ENCODE measurements around the gene CENPX. TPM values are rescaled to one million over a fixed set of nuclear protein-coding genes. Genes with fewer than 3 reads are reported as not detected.

CENPX gene
- total RNA-seq, 1 experiment from 2014 or later: 116 TPM

DNA sequence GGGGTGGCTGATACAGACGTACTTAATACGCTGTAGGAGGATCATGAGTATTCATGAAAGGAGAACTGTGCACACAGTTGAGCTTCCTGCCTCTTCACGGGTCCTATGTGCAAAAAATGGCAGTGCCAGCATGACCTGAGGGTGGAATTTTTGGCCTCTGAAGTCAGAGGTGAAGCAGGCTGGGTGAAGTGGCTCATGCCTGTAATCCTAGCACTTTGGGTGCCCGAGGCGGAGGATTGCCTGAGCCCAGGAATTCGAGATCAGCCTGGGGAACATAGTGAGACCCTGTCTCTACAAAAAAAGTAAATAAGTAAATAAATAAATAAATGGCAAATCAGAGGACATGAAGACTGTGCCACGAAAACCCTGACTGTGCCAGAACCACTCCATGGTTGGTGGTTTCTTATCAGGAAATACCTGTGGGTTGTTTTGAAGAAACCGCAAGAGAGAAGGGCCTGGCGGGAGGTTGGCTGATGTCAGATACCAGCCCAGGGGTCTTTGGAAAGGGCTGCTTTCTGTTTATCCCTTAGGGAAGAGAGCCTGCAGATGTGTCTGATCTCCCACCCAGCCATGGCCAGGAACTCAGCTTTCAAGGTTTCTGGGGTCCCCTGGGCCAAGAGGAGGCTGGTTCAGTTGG, 41.9 kb downstream of the CENPX start:
- DNase-seq (ENCODE audit: low read depth): peak; percentile 82

DNA sequence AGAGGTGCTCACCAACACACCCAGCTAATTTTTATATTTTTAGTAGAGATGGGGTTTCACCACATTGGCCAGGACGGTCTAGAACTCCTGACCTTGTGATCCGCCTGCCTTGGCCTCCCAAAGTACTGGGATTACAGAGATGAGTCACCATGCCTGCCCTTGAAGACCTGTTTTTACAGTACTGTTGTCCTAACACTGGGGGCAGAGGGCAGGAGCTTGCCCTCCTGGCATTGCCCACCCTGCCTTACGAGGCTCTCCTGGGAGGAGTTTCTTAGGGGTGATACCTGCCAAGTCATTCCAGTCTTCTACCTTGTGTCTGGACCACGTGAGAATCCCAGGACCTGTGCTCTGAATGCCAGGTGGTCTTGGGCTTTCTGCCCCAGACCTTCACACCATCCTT, 42.6 kb downstream of the CENPX start:
- DNase-seq (ENCODE audit: low read depth): no peak

DNA sequence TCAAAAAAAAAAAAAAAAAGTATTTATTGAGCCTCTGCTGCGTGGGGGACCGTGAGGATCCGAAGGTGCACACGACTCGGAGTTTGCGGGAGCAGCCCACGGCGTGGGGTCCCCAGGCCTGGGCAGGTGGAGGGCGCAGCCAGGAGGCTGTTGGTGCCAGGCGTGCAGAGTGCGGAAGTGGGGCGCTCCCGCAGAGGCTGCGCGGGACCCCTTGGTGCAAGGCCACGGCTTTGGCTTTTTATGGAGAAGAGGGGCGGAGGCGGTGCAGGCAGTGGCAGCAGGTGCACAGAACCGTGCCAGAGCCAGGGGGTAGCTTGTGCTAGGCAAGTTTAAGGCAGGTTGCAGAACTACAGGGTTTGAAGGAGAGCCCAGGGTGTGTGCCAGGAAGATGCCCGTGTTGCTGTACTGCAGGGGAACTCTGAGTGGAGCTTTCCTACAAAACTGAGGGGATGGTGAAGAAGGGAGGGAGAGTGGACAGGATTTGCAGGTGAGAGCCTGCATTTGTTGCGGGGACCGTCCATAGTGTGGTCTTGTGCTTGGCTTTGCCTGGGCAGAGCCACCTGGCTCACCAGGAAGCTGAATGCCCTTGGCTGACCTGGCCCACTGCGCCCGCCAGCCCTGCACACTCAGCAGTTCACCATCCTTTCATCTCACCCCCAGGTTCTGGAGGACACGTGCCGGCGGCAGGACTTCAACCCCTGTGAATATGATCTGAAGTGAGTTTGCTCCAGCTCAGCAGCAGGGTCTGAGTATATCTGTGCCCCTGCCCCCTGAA, 44.0 kb downstream of the CENPX start:
- no peak for DNase-seq (ENCODE audit: low read depth)

DNA sequence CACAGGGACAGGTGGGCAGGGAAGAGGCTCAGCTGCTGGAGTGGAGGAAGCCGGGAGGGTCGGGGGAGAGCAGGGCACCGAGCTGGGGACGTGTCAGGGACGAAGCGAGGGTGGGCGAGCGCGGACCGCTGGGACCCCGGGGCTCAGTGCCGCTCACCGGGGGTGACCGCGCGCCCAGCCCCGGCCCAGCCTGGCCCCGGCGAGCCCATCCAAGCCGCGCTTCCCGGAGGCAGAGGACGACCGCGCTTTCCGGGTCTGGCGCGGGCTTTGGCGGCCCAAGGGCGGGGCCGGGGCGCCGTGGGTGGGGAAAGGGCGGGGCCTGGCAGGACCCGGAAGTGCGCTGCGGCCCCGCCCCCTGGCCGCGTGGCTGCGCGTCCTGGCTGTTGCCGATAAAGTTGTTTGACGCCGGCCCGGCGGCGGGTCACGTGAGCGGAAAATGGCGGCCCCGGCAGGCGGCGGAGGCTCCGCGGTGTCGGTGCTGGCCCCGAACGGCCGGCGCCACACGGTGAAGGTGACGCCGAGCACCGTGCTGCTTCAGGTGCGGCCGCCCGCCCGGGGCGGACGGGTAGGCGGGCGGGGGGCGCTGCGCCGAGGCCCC, 45.4 kb downstream of the CENPX start, which contains the start of gene ASPSCR1:
ASPSCR1 (plus strand) TSS at position 419 of the 598 bp plus-strand sequence; CDS start at position 437, 18 bp downstream.
- DNase-seq (ENCODE audit: low read depth): peak; percentile 95

DNA sequence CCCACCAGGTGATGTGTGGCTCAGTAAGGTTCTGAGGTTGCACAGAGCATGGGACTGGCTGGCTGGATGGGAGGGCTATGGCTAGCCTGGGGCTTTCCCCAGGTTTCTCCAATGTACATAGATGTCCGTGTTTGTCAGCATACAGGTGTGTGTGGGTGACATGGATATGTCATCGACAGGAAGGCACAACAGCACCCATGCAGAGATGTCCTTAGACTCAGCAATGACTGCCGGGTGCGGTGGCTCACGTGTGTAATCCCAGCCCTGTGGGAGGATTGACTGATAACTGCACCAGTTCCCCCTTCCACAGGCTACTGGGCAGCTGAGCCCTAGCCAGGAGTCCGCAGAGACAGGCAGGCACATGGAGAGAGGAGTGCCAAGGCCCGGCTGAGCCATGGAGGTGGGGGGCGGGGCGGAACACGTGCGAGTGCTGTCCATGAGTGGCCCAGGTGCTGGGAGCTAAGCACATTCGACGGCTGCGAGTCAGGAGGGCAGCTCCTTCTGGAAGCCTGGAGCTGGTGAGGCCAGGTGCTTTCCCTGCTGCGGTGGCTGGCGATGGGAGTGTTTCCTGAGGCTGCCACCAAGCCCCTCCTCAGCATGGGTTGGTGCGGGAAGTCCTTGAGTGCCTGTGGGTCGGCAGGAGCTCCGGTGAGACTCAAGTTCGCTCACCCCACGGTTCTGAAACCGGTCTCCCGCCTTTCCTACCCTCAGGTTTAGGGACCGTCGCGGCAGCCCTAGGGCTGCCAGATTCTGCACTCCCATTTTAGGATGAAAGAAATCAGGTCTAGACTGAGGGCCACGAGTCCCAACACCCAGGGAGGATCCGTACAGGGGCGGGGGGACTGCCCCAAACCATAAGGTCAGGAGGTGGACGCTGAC, 46.1 kb downstream of the CENPX start:
- peak; percentile 49 for DNase-seq (ENCODE audit: low read depth)

DNA sequence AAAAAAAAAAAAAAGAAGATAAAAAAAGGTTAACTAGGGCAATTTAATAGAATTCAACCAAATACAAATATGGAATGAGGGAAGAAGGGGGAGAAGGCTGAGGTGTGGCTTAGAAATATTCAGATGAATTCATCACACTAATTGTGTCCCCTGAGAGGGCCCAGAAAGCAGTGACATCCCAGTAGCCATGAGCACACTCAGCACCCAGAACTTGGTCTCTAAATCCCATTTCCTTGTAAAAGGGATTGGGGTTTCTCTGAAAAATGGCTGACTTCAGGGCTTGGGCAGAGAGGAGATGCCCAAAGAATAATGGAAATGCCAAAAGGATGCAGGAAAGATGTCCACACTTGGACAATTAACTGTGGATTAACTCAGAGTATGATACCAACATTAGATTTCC, 49.2 kb downstream of the CENPX start:
- no peak for DNase-seq (ENCODE audit: low read depth)

DNA sequence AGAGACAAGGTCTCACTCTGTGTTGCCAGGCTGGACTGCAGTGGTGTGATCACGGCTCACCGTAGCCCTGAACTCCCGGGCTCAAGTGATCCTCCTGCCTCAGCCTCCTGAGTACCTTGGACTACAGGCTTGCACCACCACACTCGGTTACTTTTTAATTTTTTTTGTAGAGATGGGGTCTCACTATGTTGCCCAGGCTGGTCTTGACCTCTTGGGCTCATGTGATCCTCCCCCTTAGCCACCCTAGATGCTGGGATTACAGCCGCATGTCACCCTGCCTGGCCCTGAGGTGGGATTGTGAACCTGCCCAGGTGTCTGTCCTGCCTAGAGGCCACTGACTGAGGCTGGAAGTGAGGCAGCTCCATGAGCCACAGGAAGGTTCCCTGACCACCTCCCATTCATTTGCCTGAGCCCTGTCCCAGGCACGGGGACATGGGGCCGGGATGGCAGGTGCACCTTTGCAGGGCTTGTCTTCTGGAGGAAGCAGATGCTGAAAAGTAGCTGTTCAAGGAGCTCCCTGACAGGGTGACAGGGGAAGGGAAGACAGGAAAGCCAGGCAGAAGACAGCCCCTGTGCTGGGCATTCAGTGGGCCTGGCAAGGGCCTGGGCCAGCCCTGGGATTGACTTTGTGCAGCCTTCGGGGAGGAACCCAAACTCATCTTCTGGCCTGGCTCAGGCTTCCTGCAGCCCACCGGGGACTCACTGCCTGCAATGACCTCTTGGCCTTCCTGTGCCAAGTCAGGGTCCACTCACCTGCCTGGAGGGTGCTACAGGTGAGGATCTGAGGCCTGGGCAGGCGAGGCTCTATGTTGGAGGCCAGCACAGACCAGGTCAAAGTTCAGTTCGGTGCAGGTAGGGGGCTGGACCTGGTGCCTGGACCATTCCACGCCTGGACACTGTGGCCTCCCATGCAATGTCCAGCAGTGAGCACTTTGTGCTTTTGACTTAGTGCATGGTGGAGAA, 53.5 kb downstream of the CENPX start:
- DNase-seq (ENCODE audit: low read depth): no peak

Other genes starting within 250 kb of the CENPX start
- not detected in 2 replicates for gene GCGR, start 218.7 kb downstream of the CENPX start, total RNA-seq (2014; rRNA removed; shearing (Covaris generic))
- 78.3 and 91.2 TPM in 2 replicates for gene MCRIP1, start 189.6 kb downstream of the CENPX start, total RNA-seq (2014; rRNA removed; shearing (Covaris generic))
- not detected in 2 replicates for gene PPP1R27, start 187.8 kb downstream of the CENPX start, total RNA-seq (2014; rRNA removed; shearing (Covaris generic))
- gene P4HB, start 162.3 kb downstream of the CENPX start, total RNA-seq (2014; rRNA removed; shearing (Covaris generic)): 1,181 and 1,293 TPM in 2 replicates
- 138 and 216 TPM in 2 replicates for gene ARHGDIA, start 151.5 kb downstream of the CENPX start, total RNA-seq (2014; rRNA removed; shearing (Covaris generic))
- gene ALYREF, start 131.3 kb downstream of the CENPX start, total RNA-seq (2014; rRNA removed; shearing (Covaris generic)): 376 and 391 TPM in 2 replicates
- gene ANAPC11, start 131.2 kb downstream of the CENPX start, total RNA-seq (2014; rRNA removed; shearing (Covaris generic)): 149 and 250 TPM in 2 replicates
- 0.21 and 0.97 TPM in 2 replicates for gene NPB, start 120.6 kb downstream of the CENPX start, total RNA-seq (2014; rRNA removed; shearing (Covaris generic))
- gene PCYT2, start 111.5 kb downstream of the CENPX start, total RNA-seq (2014; rRNA removed; shearing (Covaris generic)): 17.9 and 34.9 TPM in 2 replicates
- gene SIRT7, start 104.7 kb downstream of the CENPX start, total RNA-seq (2014; rRNA removed; shearing (Covaris generic)): 30.5 and 40.5 TPM in 2 replicates
- gene MAFG, start 95.1 kb downstream of the CENPX start, total RNA-seq (2014; rRNA removed; shearing (Covaris generic)): 17.2 and 20.9 TPM in 2 replicates
- gene PYCR1, start 85.6 kb downstream of the CENPX start, total RNA-seq (2014; rRNA removed; shearing (Covaris generic)): 112 and 116 TPM in 2 replicates
- not detected in 2 replicates for gene MYADML2, start 75.6 kb downstream of the CENPX start, total RNA-seq (2014; rRNA removed; shearing (Covaris generic))
- gene NOTUM, start 61.7 kb downstream of the CENPX start, total RNA-seq (2014; rRNA removed; shearing (Covaris generic)): 0.11 and 0.51 TPM in 2 replicates
- gene ASPSCR1, start 45.2 kb downstream of the CENPX start, total RNA-seq (2014; rRNA removed; shearing (Covaris generic)): 41.3 and 43.5 TPM in 2 replicates
- 23.2 and 26.5 TPM in 2 replicates for gene LRRC45, start 427 bp upstream of the CENPX start, total RNA-seq (2014; rRNA removed; shearing (Covaris generic))
- gene RAC3, start 8.8 kb upstream of the CENPX start, total RNA-seq (2014; rRNA removed; shearing (Covaris generic)): 9.3 and 16.9 TPM in 2 replicates
- 57.0 and 92.7 TPM in 2 replicates for gene DCXR, start 14.8 kb upstream of the CENPX start, total RNA-seq (2014; rRNA removed; shearing (Covaris generic))
- 18.8 and 20.2 TPM in 2 replicates for gene RFNG, start 28.9 kb upstream of the CENPX start, total RNA-seq (2014; rRNA removed; shearing (Covaris generic))
- 180 and 190 TPM in 2 replicates for gene GPS1, start 29.0 kb upstream of the CENPX start, total RNA-seq (2014; rRNA removed; shearing (Covaris generic))
- gene DUS1L, start 42.9 kb upstream of the CENPX start, total RNA-seq (2014; rRNA removed; shearing (Covaris generic)): 82.5 and 99.0 TPM in 2 replicates
- gene FASN, start 75.4 kb upstream of the CENPX start, total RNA-seq (2014; rRNA removed; shearing (Covaris generic)): 49.5 and 65.1 TPM in 2 replicates
- gene CCDC57, start 190.0 kb upstream of the CENPX start, total RNA-seq (2014; rRNA removed; shearing (Covaris generic)): 7.9 and 36.5 TPM in 2 replicates
- 26.7 and 57.7 TPM in 2 replicates for gene SLC16A3, start 206.2 kb upstream of the CENPX start, total RNA-seq (2014; rRNA removed; shearing (Covaris generic))